SK-N-MC (cell line): ENCODE measurements around the gene DPH1.

Experiments
- DNase-seq: peaks from one replicate; pipeline ENCODE4 v3.0.0-alpha.2; 2011; ENCODE audit warnings: low read depth, low spot score
- H3K27ac ChIP-seq: fragments of 200-600 bp; sonication (generic); 2 replicates; pipeline ENCODE4 v1.5.1; 2016; ENCODE audit warnings: mixed run types
- H3K36me3 ChIP-seq: fragments of 200-600 bp; sonication (generic); 2 replicates; pipeline ENCODE4 v1.6.1; 2017; ENCODE audit warnings: antibody characterized with exemption, low read length, mixed read lengths; ENCODE audit not compliant: insufficient read depth
- H3K4me3 ChIP-seq: fragments of 200-600 bp; sonication (generic); 2 replicates; pipeline ENCODE4 v1.5.1; 2016
- H3K9ac ChIP-seq: fragments of 200-600 bp; sonication (generic); 2 replicates; pipeline ENCODE4 v1.8.0; 2017; ENCODE audit warnings: mixed run types, mixed read lengths; ENCODE audit not compliant: insufficient read length
- H3K9me3 ChIP-seq: fragments of 200-600 bp; sonication (generic); 2 replicates; pipeline ENCODE4 v1.6.1; 2017; ENCODE audit warnings: low read depth, mild to moderate bottlenecking, antibody characterized with exemption, low read length, moderate library complexity, mixed read lengths
- EZH2 ChIP-seq: fragments of 200-600 bp; sonication (generic); IDR thresholded peaks from one replicate; pipeline ENCODE4 v1.6.1; 2017; ENCODE audit warnings: antibody characterized with exemption
- FOXP2 ChIP-seq: optimal IDR thresholded peaks from 2 replicates; pipeline ENCODE3; 2011; ENCODE audit warnings: mild to moderate bottlenecking, moderate library complexity; ENCODE audit not compliant: insufficient read depth; ENCODE audit errors: extremely low read length, control extremely low read depth
- POLR2AphosphoS5 ChIP-seq: IDR thresholded peaks from 2 replicates; pipeline ENCODE4 v1.6.1; 2012; ENCODE audit warnings: mild to moderate bottlenecking, low read depth, low read length, borderline replicate concordance

DPH1 gene

GRCh38 chr17:2074919-2075318 lies 45.0 kb downstream of the DPH1 start:
- TF ChIP-seq POLR2AphosphoS5 (no peak), FOXP2 (no peak), EZH2 (no peak)
- DNase-seq: no peak
- H3K27ac ChIP-seq: no peak overlapping the region
- no peaks in the 10 kb centered on the region for H3K9me3 ChIP-seq
- no peak overlapping the region for H3K4me3 ChIP-seq
- H3K36me3 ChIP-seq: peaks cover 2% of the 10 kb centered on the region; the same call in 1 of the 2 replicates
- no peak overlapping the region for H3K9ac ChIP-seq

- peaks cover 2% of the 10 kb centered on the region; the same call in 1 of the 2 replicates for H3K36me3 ChIP-seq
- H3K4me3 ChIP-seq: no peak overlapping the region
- H3K9me3 ChIP-seq: no peaks in the 10 kb centered on the region
- H3K27ac ChIP-seq: peak overlapping the region; percentile 76
- no peak overlapping the region for H3K9ac ChIP-seq
- no peak for DNase-seq
- no peak for TF ChIP-seq FOXP2
- TF ChIP-seq POLR2AphosphoS5: no peak
- TF ChIP-seq EZH2: no peak
These were observed 45.6 kb downstream of the DPH1 start for GRCh38 chr17:2075336-2076086.

GRCh38 chr17:2076087-2076984 lies 46.4 kb downstream of the DPH1 start:
- Histone ChIP-seq H3K4me3 (peak overlapping the region; percentile 5), H3K9me3 (no peaks in the 10 kb centered on the region), H3K27ac (peak overlapping the region; percentile 76), H3K9ac (no peak overlapping the region), H3K36me3 (peaks cover 5% of the 10 kb centered on the region; the same call in 1 of the 2 replicates)
- TF ChIP-seq FOXP2 (no peak), EZH2 (no peak), POLR2AphosphoS5 (no peak; the same call in 1 of the 2 replicates)
- no peak for DNase-seq

GRCh38 chr17:2077040-2077439 lies 47.1 kb downstream of the DPH1 start:
- Histone ChIP-seq H3K9ac (peak overlapping the region; percentile 15), H3K9me3 (no peaks in the 10 kb centered on the region), H3K27ac (peak overlapping the region; percentile 76), H3K36me3 (peaks cover 5% of the 10 kb centered on the region; the same call in 1 of the 2 replicates), H3K4me3 (peak overlapping the region; percentile 5; the same call in 1 of the 2 replicates)
- TF ChIP-seq FOXP2: no peak
- no peak for TF ChIP-seq POLR2AphosphoS5
- no peak for TF ChIP-seq EZH2
- no peak for DNase-seq

GRCh38 chr17:2081564-2081963 lies 51.6 kb downstream of the DPH1 start:
- no peak overlapping the region for H3K4me3 ChIP-seq
- H3K27ac ChIP-seq: no peak overlapping the region
- no peak overlapping the region for H3K9ac ChIP-seq
- H3K9me3 ChIP-seq: no peaks in the 10 kb centered on the region
- peaks cover 5% of the 10 kb centered on the region; the same call in 1 of the 2 replicates for H3K36me3 ChIP-seq
- no peak for DNase-seq
- no peak for TF ChIP-seq EZH2
- TF ChIP-seq FOXP2: no peak
- no peak for TF ChIP-seq POLR2AphosphoS5

GRCh38 chr17:2082003-2082781 lies 52.2 kb downstream of the DPH1 start:
- Histone ChIP-seq H3K9me3 (no peaks in the 10 kb centered on the region), H3K27ac (no peak overlapping the region), H3K36me3 (peaks cover 5% of the 10 kb centered on the region; the same call in 1 of the 2 replicates), H3K9ac (no peak overlapping the region), H3K4me3 (no peak overlapping the region)
- DNase-seq: no peak
- no peak for TF ChIP-seq POLR2AphosphoS5
- no peak for TF ChIP-seq FOXP2
- no peak for TF ChIP-seq EZH2

GRCh38 chr17:2083613-2084035 lies 53.7 kb downstream of the DPH1 start:
- H3K9me3 ChIP-seq: no peaks in the 10 kb centered on the region
- no peak for TF ChIP-seq POLR2AphosphoS5
- TF ChIP-seq FOXP2: no peak
- no peak for TF ChIP-seq EZH2
- H3K36me3 ChIP-seq: peaks cover 5% of the 10 kb centered on the region; the same call in 1 of the 2 replicates
- H3K4me3 ChIP-seq: no peak overlapping the region
- DNase-seq: no peak
- H3K9ac ChIP-seq: no peak overlapping the region
- H3K27ac ChIP-seq: no peak overlapping the region
